GM13977 (cell line): ENCODE results near the gene CLIC4.

ENCODE experiments used
- DNase-seq: peaks from one replicate; pipeline ENCODE4 v3.0.0; 2012; ENCODE audit warnings: low spot score
- in situ Hi-C: fragments of 300-500 bp; cut with MboI; formaldehyde crosslinking; loops from one replicate; pipeline ENCODE4 v1.12.0; 2022; ENCODE audit warnings: low sequenced_read_pairs, low pct_unique_long_range_greater_than_20kb, mixed read lengths, inconsistent platforms; ENCODE audit not compliant: unreplicated experiment
- TF ChIP-seq, protein P1 (sequence below): IDR thresholded peaks from 2 replicates; pipeline ENCODE4 v1.5.1; 2012; ENCODE audit warnings: mild to moderate bottlenecking, control low read depth; ENCODE audit not compliant: insufficient read depth; ENCODE audit errors: extremely low read depth, missing control alignments

The CLIC4 gene

DNA sequence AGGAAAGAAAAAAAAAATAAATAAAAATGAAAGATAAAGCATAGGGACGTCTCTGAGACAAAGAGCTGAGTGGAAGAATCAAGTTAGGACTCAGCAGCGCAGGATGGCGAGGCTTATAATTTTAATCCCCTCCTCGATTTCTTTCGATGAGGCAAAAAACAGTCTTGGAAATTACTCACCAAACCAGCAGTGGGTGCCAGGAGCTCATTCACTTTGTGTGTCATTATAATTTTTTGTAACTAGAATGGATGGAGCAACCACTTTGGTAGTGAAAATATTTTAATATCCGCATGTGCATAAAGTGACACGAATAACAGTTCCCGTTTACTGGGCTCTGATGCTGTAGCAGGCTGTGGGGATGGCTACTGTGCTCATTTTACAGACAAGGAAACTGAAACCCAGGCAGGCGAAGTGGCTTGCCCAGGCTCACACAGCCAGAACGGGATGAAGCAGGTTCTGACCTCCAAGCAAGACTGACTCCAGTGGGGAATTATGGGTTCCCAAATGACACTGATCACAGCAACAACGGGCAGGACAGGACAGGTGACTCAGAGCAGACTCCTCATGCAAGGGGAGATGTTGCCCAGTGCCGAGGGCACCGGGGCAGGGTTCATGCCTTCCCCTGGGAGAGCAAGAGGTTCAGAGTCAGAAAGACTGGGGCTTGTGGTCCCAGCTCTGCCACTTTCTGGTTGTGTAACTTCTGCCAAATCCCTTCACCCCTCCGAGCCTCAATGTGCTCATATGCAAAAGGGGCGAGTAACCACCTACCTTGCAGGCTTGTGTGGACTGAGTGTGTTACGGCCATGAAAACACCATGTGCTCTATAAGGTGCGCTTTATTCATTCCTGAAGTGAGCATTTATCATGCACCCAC, 121.2 kb downstream of the CLIC4 start:
- in situ Hi-C loops: no loop called here
- TF ChIP-seq, protein P1, sequence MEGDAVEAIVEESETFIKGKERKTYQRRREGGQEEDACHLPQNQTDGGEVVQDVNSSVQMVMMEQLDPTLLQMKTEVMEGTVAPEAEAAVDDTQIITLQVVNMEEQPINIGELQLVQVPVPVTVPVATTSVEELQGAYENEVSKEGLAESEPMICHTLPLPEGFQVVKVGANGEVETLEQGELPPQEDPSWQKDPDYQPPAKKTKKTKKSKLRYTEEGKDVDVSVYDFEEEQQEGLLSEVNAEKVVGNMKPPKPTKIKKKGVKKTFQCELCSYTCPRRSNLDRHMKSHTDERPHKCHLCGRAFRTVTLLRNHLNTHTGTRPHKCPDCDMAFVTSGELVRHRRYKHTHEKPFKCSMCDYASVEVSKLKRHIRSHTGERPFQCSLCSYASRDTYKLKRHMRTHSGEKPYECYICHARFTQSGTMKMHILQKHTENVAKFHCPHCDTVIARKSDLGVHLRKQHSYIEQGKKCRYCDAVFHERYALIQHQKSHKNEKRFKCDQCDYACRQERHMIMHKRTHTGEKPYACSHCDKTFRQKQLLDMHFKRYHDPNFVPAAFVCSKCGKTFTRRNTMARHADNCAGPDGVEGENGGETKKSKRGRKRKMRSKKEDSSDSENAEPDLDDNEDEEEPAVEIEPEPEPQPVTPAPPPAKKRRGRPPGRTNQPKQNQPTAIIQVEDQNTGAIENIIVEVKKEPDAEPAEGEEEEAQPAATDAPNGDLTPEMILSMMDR: no peak
- no peak for DNase-seq

DNA sequence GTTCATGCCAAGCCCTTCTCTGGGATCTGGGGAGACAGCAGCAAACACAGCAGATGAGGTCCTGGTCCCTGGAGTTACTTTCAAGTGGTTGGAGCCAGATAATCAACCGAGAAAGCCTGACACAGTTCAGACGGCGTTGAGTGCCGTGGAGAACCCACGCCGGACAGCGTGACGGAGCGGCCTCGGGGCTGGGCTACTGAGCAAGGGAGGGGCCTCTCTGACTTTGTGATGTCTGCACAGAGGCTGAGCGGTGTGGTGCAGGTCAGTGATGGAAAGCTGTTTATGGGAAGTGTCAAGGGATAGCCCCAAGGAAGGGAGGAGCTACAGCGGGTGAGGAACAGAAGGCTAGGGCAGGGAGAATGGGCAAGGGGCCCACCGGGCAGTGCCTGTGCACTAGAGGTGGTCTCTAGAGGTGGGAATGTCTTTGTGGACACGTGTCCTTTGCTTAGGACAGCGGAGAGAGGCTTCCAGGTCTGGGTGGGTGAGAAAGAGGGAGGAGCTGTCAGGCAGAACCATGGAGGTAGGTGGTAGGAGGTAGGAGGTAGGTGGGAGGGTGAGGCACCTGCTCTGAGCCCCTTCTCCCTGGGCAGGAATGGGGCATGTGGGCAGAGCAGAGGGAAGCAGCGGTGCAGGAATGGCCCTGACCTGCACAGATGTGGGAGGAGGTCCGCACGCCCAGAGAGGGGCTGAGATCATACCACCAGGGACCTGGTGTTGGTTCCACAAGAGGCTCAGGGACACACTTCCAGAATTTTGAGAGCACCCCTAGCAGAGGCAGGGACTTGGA, 122.0 kb downstream of the CLIC4 start:
- in situ Hi-C loops: no loop called here
- DNase-seq: no peak
- TF ChIP-seq, protein P1: no peak

DNA sequence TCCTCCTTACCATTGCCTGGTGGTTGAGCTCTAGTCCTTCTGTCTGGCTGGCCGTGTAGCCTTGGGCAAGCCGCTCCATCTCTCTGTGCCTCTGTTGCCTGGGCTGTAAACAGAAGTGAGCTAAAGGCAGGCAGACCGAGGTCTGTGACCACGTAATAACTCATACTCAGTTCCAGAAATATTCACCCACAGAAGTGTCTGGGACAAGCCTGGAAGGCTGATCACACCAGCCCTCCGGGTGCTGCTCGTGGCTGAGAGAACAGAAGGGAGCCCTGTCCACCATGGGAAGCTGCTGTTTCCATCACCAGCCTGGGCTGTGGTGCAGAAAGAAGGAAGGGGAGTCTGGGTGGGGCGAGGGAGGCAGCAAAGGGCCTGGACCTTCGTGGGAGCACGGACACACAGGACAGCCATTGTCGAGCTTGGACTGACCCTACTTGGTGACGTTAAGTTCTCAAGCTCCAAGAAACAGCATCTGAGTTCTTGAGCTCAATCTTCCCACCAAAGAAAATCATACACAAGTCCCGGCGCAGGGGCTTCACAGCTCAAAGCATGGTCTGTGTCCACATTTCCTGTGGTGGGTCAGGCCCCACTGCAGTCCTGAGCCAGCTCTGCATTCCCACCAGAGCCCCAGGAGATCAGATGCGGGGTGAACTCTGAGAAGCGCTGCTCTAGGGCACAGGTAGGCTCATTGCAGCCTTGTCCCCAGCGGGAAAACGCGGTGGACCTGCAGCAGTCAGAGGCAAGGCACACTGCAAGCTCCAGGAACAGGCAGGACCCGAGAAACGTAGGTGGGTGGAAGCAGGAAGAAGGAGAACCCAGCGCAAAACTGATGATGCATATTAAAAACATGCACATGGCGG, 123.0 kb downstream of the CLIC4 start:
- in situ Hi-C loops: no loop called here
- TF ChIP-seq, protein P1: no peak
- DNase-seq: no peak

DNA sequence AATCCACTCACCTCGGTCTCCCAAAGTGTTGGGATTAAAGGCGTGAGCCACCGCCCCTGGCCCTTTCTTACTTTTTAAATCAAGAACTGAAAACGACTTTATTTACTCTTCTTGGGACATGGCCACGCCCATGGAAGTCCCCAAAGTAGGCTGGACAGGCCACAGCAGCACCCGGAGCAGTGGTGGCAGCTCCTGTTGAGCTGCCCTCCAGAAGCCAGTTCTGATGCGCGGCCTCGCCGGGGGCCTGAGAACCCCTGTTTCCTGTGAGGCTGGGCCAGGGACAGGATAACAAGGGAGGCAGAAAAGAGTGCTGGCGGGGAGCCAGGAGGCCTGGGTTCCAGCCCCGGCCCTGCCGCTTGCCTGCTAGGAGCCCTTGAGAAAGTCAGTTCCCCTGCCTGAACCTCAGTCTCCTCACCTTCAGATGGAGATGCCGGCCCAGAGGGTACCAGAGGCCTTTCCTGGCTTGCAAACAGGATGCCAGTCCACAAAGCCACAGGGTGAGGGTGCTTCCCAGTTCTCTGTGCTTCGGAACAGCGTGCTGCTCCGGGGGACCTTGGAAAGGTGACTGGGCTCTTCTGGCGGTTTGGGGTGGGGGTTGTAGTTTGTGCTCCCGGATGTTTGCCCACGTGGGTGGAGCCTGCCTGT, 125.4 kb downstream of the CLIC4 start:
- in situ Hi-C loops: no loop called here
- peak; percentile 65 for DNase-seq
- TF ChIP-seq, protein P1: no peak

DNA sequence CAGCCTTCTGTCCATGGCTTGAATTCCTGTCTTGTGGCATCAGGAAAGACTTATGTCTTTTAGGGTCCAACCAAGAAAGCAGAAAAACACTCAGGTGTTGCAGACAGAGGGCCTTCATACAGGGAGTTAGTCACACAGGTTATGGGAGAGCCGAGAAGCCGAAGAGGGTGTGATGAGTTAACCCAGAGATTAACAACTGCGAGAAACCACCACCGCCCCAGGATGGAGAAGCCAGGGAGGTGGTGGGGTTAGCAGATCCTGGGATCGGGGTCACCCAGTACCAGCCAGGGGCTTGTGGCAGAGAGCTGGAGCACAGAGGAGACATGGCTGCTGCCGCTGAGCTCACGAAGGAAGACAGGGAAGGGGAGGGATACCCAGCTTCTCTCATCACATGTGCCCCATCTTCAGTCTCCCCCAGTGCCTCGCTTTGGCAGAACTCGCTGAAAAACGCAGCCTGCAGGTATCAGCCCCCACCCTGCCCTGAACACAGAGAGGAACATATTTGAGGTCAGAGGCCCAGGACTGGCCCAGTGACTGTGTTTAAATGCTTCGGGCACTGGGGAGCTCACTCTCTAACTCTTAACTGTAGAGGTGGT, 126.2 kb downstream of the CLIC4 start:
- in situ Hi-C loops: no loop called here
- TF ChIP-seq, protein P1: no peak
- no peak for DNase-seq
